H1 (cell line): ENCODE measurements around the gene BAD.

Source experiments
- ATF2 ChIP-seq: IDR thresholded peaks from 2 replicates; pipeline ENCODE4 v1.6.1; 2012; ENCODE audit warnings: low read length, inconsistent platforms
- BRCA1 ChIP-seq: IDR thresholded peaks from 2 replicates; pipeline ENCODE4 v1.6.1; 2012; ENCODE audit warnings: low read depth, low read length, improper control_type of control experiment
- CTCF ChIP-seq, 3 experiments: IDR thresholded peaks; 1 replicate in 2 of 3; 2 replicates in 1 of 3; pipeline versions ENCODE4 v1.5.1 to v1.6.1; 2011; ENCODE audit warnings: low read length in 3 of 3, mild to moderate bottlenecking in 3 of 3, inconsistent platforms in 2 of 3, low read depth in 1 of 3, moderate library complexity in 1 of 3; ENCODE audit not compliant: insufficient read depth in 1 of 3; ENCODE audit errors: control extremely low read depth in 1 of 3
- EP300 ChIP-seq, 2 experiments: IDR thresholded peaks; 1 replicate in 1 of 2; 2 replicates in 1 of 2; pipeline ENCODE4 v1.6.1; 2011 to 2012; ENCODE audit warnings: low read depth in 2 of 2, low read length in 2 of 2, mild to moderate bottlenecking in 2 of 2, borderline replicate concordance in 1 of 2, inconsistent platforms in 1 of 2, moderate library complexity in 1 of 2
- HDAC2 ChIP-seq, 2 experiments: fragments of 300-600 bp in 1 of 2; sonication (generic) in 1 of 2; IDR thresholded peaks; 2 replicates each; pipeline ENCODE4 v1.6.1; 2011 to 2012; ENCODE audit warnings: low read depth in 2 of 2, low read length in 2 of 2, mild to moderate bottlenecking in 2 of 2, moderate library complexity in 2 of 2, borderline replicate concordance in 1 of 2, inconsistent platforms in 1 of 2
- MAFK ChIP-seq: IDR thresholded peaks from 2 replicates; pipeline ENCODE4 v1.6.1; 2012; ENCODE audit warnings: low read depth, mild to moderate bottlenecking, improper control_type of control experiment, low read length
- MAX ChIP-seq: IDR thresholded peaks from 2 replicates; pipeline ENCODE4 v1.6.1; 2012; ENCODE audit warnings: inconsistent platforms
- POLR2A ChIP-seq, 2 experiments: IDR thresholded peaks; 1 replicate in 1 of 2; 2 replicates in 1 of 2; pipeline ENCODE4 v1.6.1; 2011; ENCODE audit warnings: low read depth in 2 of 2, low read length in 2 of 2, mild to moderate bottlenecking in 2 of 2; ENCODE audit errors: control extremely low read depth in 1 of 2
- SIN3A ChIP-seq, 2 experiments: IDR thresholded peaks in 1 of 2; conservative IDR thresholded peaks in 1 of 2; 2 replicates each; pipeline ENCODE4 v1.6.1; 2011 to 2012; ENCODE audit warnings: low read length in 2 of 2, improper control_type of control experiment in 1 of 2, low read depth in 1 of 2, mild to moderate bottlenecking in 1 of 2
- SP1 ChIP-seq: IDR thresholded peaks from 2 replicates; pipeline ENCODE4 v1.6.1; 2011; ENCODE audit warnings: low read depth, low read length
- TAF1 ChIP-seq: IDR thresholded peaks from 2 replicates; pipeline ENCODE4 v1.6.1; 2011; ENCODE audit warnings: mild to moderate bottlenecking, low read depth, low read length
- ZNF274 ChIP-seq: IDR thresholded peaks from 2 replicates; pipeline ENCODE4 v1.7.0; 2012; ENCODE audit warnings: low read length, borderline replicate concordance; ENCODE audit errors: extremely low read depth
- TF ChIP-seq, protein P1 (sequence below): IDR thresholded peaks from 2 replicates; pipeline ENCODE4 v1.6.1; 2012; ENCODE audit warnings: inconsistent platforms

- TF ChIP-seq, protein P1, sequence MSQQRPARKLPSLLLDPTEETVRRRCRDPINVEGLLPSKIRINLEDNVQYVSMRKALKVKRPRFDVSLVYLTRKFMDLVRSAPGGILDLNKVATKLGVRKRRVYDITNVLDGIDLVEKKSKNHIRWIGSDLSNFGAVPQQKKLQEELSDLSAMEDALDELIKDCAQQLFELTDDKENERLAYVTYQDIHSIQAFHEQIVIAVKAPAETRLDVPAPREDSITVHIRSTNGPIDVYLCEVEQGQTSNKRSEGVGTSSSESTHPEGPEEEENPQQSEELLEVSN: no peak
- TF ChIP-seq CTCF (IDR thresholded peaks at IDR 0.05; ENCODE audit: control extremely low read depth in 1 of 3, insufficient read depth in 1 of 3, low read depth in 1 of 3, low read length in 3 of 3) (no peak), POLR2A (IDR thresholded peaks at IDR 0.05; ENCODE audit: control extremely low read depth in 1 of 2, low read depth in 2 of 2, low read length in 2 of 2) (no peak), SP1 (no peak), ZNF274 (no peak), EP300 (IDR thresholded peaks at IDR 0.05; ENCODE audit: borderline replicate concordance in 1 of 2, low read depth in 2 of 2, low read length in 2 of 2) (no peak), BRCA1 (no peak), ATF2 (no peak), TAF1 (no peak), HDAC2 (IDR thresholded peaks at IDR 0.05; ENCODE audit: borderline replicate concordance in 1 of 2, low read depth in 2 of 2, low read length in 2 of 2) (no peak), SIN3A (conservative IDR thresholded peaks at IDR 0.05 in 1 of 2, IDR thresholded peaks at IDR 0.05 in 1 of 2; ENCODE audit: low read depth in 1 of 2, low read length in 2 of 2) (no peak), MAFK (no peak), MAX (no peak)
Measured at GRCh38 chr11:64304032-64304315, 19.5 kb upstream of the BAD start.
